Neural cell (in vitro differentiated cells): Measurements from ENCODE around the gene STYXL2. TPM values are rescaled to one million over a fixed set of nuclear protein-coding genes. Genes with fewer than 3 reads are reported as not detected.

Experiments used
- H2AFZ ChIP-seq: fragments of 200-600, 300-800 bp; sonication (generic), shearing (Covaris generic); 2 replicates; pipeline ENCODE4 v1.6.0; 2014; ENCODE audit warnings: low read depth, mild to moderate bottlenecking, antibody characterized with exemption, low read length, moderate library complexity
- H3F3A ChIP-seq: fragments of 200-600 bp; shearing (Covaris generic); 2 replicates; pipeline ENCODE4 v1.6.1; 2016; ENCODE audit warnings: mild to moderate bottlenecking, moderate library complexity, mixed read lengths, antibody characterized with exemption, low read length; ENCODE audit not compliant: insufficient read depth, poor library complexity, severe bottlenecking
- H3K27ac ChIP-seq: fragments of 200-600, 300-800 bp; sonication (generic), shearing (Covaris generic); 2 replicates; pipeline ENCODE4 v1.5.1; 2014; ENCODE audit warnings: mild to moderate bottlenecking, low read length, moderate library complexity
- H3K27me3 ChIP-seq: fragments of 300-800, 200-600 bp; sonication (generic), shearing (Covaris generic); 2 replicates; pipeline ENCODE4 v1.6.0; 2014; ENCODE audit warnings: mild to moderate bottlenecking, low read depth, low read length, moderate library complexity; ENCODE audit not compliant: insufficient read depth
- H3K36me3 ChIP-seq: fragments of 300-800, 200-600 bp; sonication (generic), shearing (Covaris generic); 2 replicates; pipeline ENCODE4 v1.5.1; 2014; ENCODE audit warnings: mild to moderate bottlenecking, antibody characterized with exemption, low read length, moderate library complexity; ENCODE audit not compliant: insufficient read depth
- H3K4me2 ChIP-seq: fragments of 300-800, 200-600 bp; sonication (generic), shearing (Covaris generic); 2 replicates; pipeline ENCODE4 v1.6.0; 2014; ENCODE audit warnings: mild to moderate bottlenecking, low read length
- H3K4me3 ChIP-seq: fragments of 300-800, 200-600 bp; sonication (generic), shearing (Covaris generic); 2 replicates; pipeline ENCODE4 v1.5.1; 2014; ENCODE audit warnings: mild to moderate bottlenecking, low read length, moderate library complexity
- H3K79me2 ChIP-seq: fragments of 200-600 bp; shearing (Covaris generic); replicated peaks from 2 replicates; pipeline ENCODE4 v1.6.0; 2014; ENCODE audit warnings: mild to moderate bottlenecking, low read length, moderate library complexity; ENCODE audit not compliant: insufficient read depth
- H3K9ac ChIP-seq: fragments of 300-800, 200-600 bp; sonication (generic), shearing (Covaris generic); 2 replicates; pipeline ENCODE4 v1.6.1; 2016; ENCODE audit warnings: mild to moderate bottlenecking, low read length, mixed read lengths
- H3K9me2 ChIP-seq: fragments of 200-600 bp; shearing (Covaris generic); 2 replicates; pipeline ENCODE4 v1.6.1; 2016; ENCODE audit warnings: mild to moderate bottlenecking, low read length, mixed read lengths; ENCODE audit not compliant: insufficient read depth
- H3K9me3 ChIP-seq: fragments of 200-600, 300-800 bp; sonication (generic), shearing (Covaris generic); 2 replicates; pipeline ENCODE4 v1.6.1; 2016; ENCODE audit warnings: mild to moderate bottlenecking, mixed run types, low read length, moderate library complexity, mixed read lengths
- H4K20me1 ChIP-seq: fragments of 200-600 bp; shearing (Covaris generic); 2 replicates; pipeline ENCODE4 v1.6.1; 2016; ENCODE audit warnings: mild to moderate bottlenecking, mixed run types; ENCODE audit not compliant: insufficient read depth
- CTCF ChIP-seq: fragments of 450-650 bp; IDR thresholded peaks from 2 replicates; pipeline ENCODE4 v1.5.1; 2014; ENCODE audit warnings: antibody characterized with exemption, mild to moderate bottlenecking, moderate library complexity; ENCODE audit not compliant: poor library complexity, severe bottlenecking
- EP300 ChIP-seq: fragments of 450-650 bp; conservative IDR thresholded peaks from 2 replicates; pipeline ENCODE4 v1.6.1; 2014; ENCODE audit warnings: antibody characterized with exemption, mild to moderate bottlenecking, moderate library complexity; ENCODE audit not compliant: poor library complexity, severe bottlenecking
- EZH2 ChIP-seq: fragments of 200-600, 300-800 bp; shearing (Covaris generic), sonication (generic); IDR thresholded peaks from 2 replicates; pipeline ENCODE4 v1.6.1; 2014; ENCODE audit warnings: antibody characterized with exemption, low read length, borderline replicate concordance, mild to moderate bottlenecking; ENCODE audit not compliant: insufficient read depth, poor library complexity, severe bottlenecking
- MXI1 ChIP-seq: fragments of 450-650 bp; conservative IDR thresholded peaks from 2 replicates; pipeline ENCODE4 v1.6.1; 2014; ENCODE audit warnings: antibody characterized with exemption, mild to moderate bottlenecking; ENCODE audit not compliant: poor library complexity, severe bottlenecking
- POLR2AphosphoS5 ChIP-seq: IDR thresholded peaks from 2 replicates; pipeline ENCODE4 v1.6.1; 2012
- RAD21 ChIP-seq: fragments of 450-650 bp; conservative IDR thresholded peaks from 2 replicates; pipeline ENCODE4 v1.6.1; 2014; ENCODE audit warnings: antibody characterized with exemption, mild to moderate bottlenecking, moderate library complexity
- REST ChIP-seq: IDR thresholded peaks from 2 replicates; pipeline ENCODE4 v1.6.1; 2012; ENCODE audit warnings: borderline replicate concordance
- SMC3 ChIP-seq: fragments of 450-650 bp; conservative IDR thresholded peaks from 2 replicates; pipeline ENCODE4 v1.6.1; 2014; ENCODE audit warnings: antibody characterized with exemption, mild to moderate bottlenecking, moderate library complexity; ENCODE audit not compliant: poor library complexity
- TAF1 ChIP-seq: IDR thresholded peaks from 2 replicates; pipeline ENCODE4 v1.6.1; 2012; ENCODE audit warnings: low read depth
- polyA plus RNA-seq: library from polyadenylated mRNA; depleted of rRNA; stranded (reverse); fragments of >200 nt; gene quantifications from 2 replicates; pipeline ENCODE4 v1.2.3, GENCODE V29; 2014

STYXL2 gene
- polyA plus RNA-seq, 1 donor from 2014 or later: not detected

- no peaks in the 10 kb centered on the region for H4K20me1 ChIP-seq
- H3F3A ChIP-seq: no peaks in the 10 kb centered on the region
- no peaks in the 10 kb centered on the region for H3K9me2 ChIP-seq
- no peak overlapping the region for H3K9ac ChIP-seq
- H3K4me2 ChIP-seq: no peak overlapping the region
- no peaks in the 10 kb centered on the region for H3K79me2 ChIP-seq
- no peak overlapping the region for H2AFZ ChIP-seq
- H3K9me3 ChIP-seq: no peaks in the 10 kb centered on the region
- H3K36me3 ChIP-seq: no peaks in the 10 kb centered on the region
- no peaks in the 10 kb centered on the region for H3K27me3 ChIP-seq
- H3K27ac ChIP-seq: no peak overlapping the region
- TF ChIP-seq CTCF: no peak
- TF ChIP-seq POLR2AphosphoS5: no peak
- TF ChIP-seq EZH2: no peak
- no peak for TF ChIP-seq TAF1
- TF ChIP-seq RAD21: no peak
- no peak for TF ChIP-seq MXI1
- no peak for TF ChIP-seq EP300
- no peak for TF ChIP-seq REST
- no peak for TF ChIP-seq SMC3
- no peak overlapping the region for H3K4me3 ChIP-seq
These were observed 26.0 kb upstream of the STYXL2 start for GRCh38 chr1:167067904-167068303.

- Histone ChIP-seq H3K79me2 (no peaks in the 10 kb centered on the region), H3K27me3 (no peaks in the 10 kb centered on the region), H3K27ac (no peak overlapping the region), H3K9me3 (no peaks in the 10 kb centered on the region), H3K36me3 (no peaks in the 10 kb centered on the region), H3K9me2 (no peaks in the 10 kb centered on the region), H3F3A (no peaks in the 10 kb centered on the region), H2AFZ (no peak overlapping the region), H3K4me2 (no peak overlapping the region), H3K4me3 (no peak overlapping the region), H4K20me1 (no peaks in the 10 kb centered on the region), H3K9ac (no peak overlapping the region)
- TF ChIP-seq POLR2AphosphoS5 (no peak), EP300 (no peak), REST (no peak), MXI1 (no peak), SMC3 (no peak)
These were observed 25.1 kb upstream of the STYXL2 start for GRCh38 chr1:167068761-167069160.
